Body of pancreas (tissue), 4 donors: ENCODE data around the gene LRRC49.

Experiments
- POLR2A ChIP-seq, 3 donors: fragments of 450-650 bp; IDR thresholded peaks; one replicate each; pipeline ENCODE4 v1.6.1; 2016; ENCODE audit warnings: antibody characterized with exemption in 3 of 3, mild to moderate bottlenecking in 2 of 3
- TF ChIP-seq, protein P1 (sequence below), 7 experiments: fragments of 450-650 bp in 4 of 7; fragments of 200-600 bp in 3 of 7; sonication (generic) in 3 of 7; IDR thresholded peaks; one replicate each; pipeline ENCODE4 v1.5.1; 2016 to 2019; ENCODE audit warnings: antibody characterized with exemption in 7 of 7

DNA sequence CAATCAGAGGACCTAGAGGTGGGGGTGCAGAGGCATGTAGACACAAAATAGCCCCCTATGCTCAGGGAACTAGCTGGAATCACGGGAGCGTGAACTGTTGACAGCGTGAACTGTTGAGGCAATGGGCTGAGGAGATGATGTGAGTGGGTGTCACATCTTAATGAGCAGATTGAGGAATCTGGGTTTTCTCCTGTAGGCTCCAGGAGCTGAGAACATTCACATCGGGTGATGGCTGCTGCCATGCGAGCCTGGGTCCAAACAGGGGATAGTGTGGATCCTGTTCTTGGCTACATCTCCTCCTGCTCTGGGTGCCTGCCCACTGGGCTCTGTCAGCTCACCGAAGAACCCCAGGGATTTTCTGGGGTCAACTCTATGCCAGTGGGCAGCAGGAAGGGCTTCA lies 40.7 kb upstream of the LRRC49 start:
- TF ChIP-seq, protein P1, sequence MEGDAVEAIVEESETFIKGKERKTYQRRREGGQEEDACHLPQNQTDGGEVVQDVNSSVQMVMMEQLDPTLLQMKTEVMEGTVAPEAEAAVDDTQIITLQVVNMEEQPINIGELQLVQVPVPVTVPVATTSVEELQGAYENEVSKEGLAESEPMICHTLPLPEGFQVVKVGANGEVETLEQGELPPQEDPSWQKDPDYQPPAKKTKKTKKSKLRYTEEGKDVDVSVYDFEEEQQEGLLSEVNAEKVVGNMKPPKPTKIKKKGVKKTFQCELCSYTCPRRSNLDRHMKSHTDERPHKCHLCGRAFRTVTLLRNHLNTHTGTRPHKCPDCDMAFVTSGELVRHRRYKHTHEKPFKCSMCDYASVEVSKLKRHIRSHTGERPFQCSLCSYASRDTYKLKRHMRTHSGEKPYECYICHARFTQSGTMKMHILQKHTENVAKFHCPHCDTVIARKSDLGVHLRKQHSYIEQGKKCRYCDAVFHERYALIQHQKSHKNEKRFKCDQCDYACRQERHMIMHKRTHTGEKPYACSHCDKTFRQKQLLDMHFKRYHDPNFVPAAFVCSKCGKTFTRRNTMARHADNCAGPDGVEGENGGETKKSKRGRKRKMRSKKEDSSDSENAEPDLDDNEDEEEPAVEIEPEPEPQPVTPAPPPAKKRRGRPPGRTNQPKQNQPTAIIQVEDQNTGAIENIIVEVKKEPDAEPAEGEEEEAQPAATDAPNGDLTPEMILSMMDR (IDR thresholded peaks at IDR 0.05), result no peak
- no peak for TF ChIP-seq POLR2A (IDR thresholded peaks at IDR 0.05)
